GM18858 (cell line): ENCODE results near the gene PROM1.

Experiments used
- ATAC-seq: cut with Tn5 transposase; IDR thresholded peaks from one replicate; pipeline ENCODE4 v1.9.1; 2021; ENCODE audit not compliant: unreplicated experiment

Gene PROM1

GRCh38 chr4:16110661-16111290 is 27.0 kb upstream of the PROM1 start:
- no peak for ATAC-seq

GRCh38 chr4:16110199-16110598 is 26.4 kb upstream of the PROM1 start:
- ATAC-seq = no peak

DNA sequence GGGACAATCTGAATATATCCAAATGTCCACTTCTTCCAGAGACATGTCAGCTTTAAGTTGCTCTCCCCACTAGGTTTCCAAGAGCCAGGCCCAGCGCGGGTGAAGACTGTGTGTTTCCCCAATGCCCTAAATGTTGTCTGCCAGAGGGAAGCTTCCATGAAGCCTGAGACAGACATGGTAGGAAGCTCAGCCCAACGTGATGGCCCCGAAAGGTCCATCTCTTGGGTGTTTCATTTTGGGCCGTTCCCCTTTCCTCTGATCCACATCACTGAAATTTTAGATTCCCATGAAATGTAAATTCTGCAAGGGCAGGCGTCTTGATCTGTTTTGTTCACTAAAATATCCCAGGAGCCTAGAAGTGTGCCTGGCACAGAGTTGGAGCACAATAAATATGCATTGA is 25.4 kb upstream of the PROM1 start:
- ATAC-seq = no peak

- ATAC-seq = no peak
Observed at GRCh38 chr4:16106956-16107355, 23.1 kb upstream of the PROM1 start.

GRCh38 chr4:16104520-16104919 is 20.7 kb upstream of the PROM1 start:
- ATAC-seq = no peak

DNA sequence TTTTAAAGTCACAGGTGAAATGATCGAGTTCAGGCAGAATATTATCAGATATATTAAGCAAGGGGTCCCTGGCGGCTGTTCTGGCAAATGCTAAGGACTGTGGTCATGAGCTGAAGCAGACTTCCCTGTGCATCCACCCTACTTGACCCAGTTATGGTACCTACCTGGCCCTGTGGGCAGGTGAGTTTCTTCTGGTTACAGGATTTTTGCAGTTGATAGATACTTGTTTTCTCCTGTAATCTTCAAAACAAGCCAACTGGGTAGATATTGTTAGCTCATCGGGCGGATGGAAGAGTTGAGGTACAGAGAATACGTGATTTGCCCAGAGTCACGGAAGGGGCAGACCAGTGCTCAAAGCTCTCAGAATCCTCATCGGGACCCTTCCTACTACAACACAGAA is 18.5 kb upstream of the PROM1 start:
- ATAC-seq = no peak

GRCh38 chr4:16100833-16101232 is 17.0 kb upstream of the PROM1 start:
- ATAC-seq = no peak

GRCh38 chr4:16092682-16093319 is 9.0 kb upstream of the PROM1 start:
- no peak for ATAC-seq

DNA sequence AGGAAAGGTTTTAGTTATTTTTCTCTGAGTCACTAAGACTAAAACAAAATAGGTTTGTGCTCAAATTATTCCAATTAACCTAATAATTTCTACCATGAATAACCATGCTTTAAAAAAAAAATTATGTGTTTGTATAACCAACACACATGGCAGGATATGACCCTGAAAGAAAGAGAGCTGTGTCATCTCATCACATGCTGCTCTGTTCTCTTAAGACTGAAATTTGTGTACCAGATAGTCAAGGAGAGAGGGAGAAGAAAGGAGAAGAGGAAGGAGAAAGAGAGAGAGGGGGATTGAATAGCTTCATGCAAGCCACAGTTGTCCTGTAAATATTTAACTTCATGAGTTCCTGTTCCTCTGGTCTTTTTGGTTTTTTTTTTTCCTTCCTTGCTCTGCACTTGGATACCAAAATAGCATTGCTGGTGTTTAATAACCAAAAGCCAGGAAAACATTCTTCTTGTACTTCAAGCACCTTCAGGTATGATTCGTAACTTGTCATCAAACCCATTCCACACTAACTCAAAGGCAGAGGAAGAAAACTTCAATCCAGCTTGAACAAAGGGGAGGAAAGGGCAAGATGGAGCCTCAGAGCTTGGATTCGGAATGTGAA is 6.4 kb upstream of the PROM1 start:
- no peak for ATAC-seq

DNA sequence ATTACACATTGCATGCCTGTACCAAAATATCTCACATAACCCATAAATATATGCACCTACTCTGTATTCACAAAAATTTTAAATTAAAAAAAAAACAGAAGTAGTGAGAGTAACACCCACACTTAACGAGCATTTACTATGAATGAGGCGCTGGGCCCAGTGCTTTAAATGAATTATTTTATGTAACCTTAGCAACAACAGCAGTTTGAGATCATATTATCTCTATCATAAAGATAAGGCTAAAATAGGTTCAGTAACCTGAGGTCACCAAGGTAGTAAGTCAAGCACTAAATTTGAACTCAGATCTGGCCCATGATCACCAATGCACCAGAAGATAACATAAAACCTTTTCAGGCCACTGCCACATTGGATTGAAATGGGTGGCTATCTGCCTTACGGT is 5.3 kb upstream of the PROM1 start:
- no peak for ATAC-seq

DNA sequence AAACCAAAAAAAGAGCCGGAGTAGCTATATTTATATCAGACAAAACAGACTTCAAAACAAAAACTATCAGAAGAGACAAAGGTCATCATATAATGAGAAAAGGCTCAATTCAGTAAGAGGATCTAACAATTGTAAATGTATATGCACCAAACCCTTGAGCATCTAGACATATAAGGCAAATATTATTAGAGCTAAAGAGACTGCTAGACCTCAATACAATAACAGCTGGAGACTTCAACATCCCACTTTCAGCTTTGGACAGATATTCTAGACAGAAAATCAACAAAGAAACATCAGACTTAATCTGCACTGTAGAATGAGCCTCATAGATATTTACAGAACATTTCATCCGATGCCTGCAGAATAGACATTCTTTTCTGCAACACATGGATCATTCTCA is 4.8 kb upstream of the PROM1 start:
- no peak for ATAC-seq

DNA sequence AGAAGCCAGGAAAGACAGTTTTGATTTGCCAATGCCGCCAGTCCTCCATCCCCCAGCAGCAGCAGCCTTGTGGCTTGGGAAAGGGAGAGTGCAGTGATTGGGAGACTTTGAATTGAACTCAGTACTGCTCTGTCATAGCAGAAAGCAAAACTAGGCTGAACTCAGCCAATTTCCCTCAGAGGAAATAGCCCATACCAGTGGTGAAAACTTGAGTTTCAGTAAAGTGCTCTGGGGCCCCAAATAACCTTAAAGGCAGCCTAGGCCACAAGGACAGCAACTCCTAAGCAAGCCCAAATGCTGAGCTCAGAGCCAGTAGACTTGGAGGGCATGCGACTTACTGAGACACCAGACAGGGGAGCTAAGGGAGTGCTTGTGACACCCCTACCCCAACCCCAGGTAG is 2.0 kb upstream of the PROM1 start:
- ATAC-seq = peak; percentile 61

- ATAC-seq = no peak
Observed at GRCh38 chr4:16082426-16083240, 1.2 kb downstream of the PROM1 start.

GRCh38 chr4:16082041-16082425 is 1.8 kb downstream of the PROM1 start:
- ATAC-seq = no peak

DNA sequence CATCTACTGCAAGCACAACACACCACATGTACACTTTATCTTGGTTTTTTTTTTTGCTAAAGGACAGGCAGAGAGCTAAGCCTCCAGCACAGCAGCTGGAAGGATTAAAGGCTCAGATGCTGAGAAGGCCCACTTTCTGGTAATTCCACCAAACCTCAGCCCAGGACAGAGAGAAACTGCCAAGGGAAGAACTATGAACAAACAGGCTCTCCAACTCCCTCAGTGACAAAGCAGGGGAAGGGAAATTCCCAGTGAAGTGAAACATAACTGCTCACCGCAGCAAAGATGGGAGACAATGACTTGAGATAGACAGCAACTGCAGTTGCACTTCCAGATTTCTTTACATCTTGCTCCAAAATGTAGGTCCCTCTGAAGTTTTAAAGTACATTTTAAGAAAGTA is 4.8 kb downstream of the PROM1 start:
- ATAC-seq = peak; percentile 91

DNA sequence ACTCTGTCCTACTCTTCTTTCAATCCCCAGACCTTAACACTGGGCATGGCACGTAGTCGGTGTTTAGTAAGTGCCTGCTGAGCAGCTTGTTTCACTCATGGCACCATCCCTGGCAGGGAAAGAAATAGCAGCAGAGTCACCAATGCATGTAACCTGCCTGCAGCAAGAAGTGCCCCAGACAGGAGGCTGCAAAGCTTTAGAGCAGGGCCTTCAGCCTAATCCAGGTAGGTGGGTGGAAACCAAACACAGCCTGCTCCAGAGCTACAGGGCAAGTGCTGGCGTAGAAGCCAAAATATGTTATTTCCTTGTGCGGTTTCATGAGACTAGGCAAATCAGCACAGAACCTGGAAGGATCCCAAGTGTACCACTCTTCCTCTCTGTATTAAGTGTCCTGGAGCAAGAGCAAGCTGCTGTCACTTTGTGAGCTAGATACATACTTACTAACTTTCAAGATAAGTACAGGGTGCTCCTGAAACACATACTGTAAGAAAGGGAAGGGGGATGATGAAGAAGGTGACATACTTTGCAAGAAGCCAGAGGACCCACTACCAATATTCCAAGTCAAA is 5.5 kb downstream of the PROM1 start:
- ATAC-seq = no peak

GRCh38 chr4:16077786-16078185 is 6.0 kb downstream of the PROM1 start:
- ATAC-seq = no peak

GRCh38 chr4:16075975-16076757 is 7.7 kb downstream of the PROM1 start:
- ATAC-seq = no peak

GRCh38 chr4:16075061-16075460 is 8.8 kb downstream of the PROM1 start:
- no peak for ATAC-seq

- ATAC-seq = no peak
Observed at GRCh38 chr4:16072168-16072567, 11.7 kb downstream of the PROM1 start.

DNA sequence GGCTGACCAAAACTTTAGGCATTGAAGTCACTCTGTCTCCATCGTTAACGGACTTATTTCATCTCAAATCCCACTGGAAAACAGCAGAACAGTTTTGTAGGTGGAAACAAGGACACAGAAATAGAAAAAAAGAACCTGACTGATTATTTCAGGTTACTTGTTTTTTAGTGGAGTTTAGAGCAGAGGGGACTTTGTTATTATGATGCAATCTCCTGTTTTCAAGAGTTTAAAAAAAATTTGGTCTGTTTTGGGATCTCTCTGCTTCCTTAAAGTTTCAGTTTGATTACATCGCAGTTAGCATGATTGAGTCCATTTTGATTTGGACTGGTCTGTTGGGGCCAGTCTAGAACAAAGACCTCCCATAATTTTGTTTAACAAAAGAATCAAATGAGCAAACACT is 13.6 kb downstream of the PROM1 start:
- no peak for ATAC-seq
